Sigmoid colon (tissue), 7 donors: ENCODE data around the gene GPR158. TPM values are rescaled to one million over a fixed set of nuclear protein-coding genes. Genes with fewer than 3 reads are reported as not detected.

Source experiments
- DNase-seq: peaks from one replicate; pipeline ENCODE4 v3.0.0-alpha.2; 2019
- H3K27ac ChIP-seq, 4 donors: fragments of 200-600 bp; sonication (generic); one replicate each; pipeline ENCODE4 v1.5.1; 2016 to 2019; ENCODE audit warnings: mild to moderate bottlenecking in 1 of 4
- H3K27me3 ChIP-seq, 3 donors: fragments of 200-600 bp; sonication (generic); one replicate each; pipeline ENCODE4 v1.5.1; 2019; ENCODE audit warnings: mild to moderate bottlenecking in 1 of 3
- H3K36me3 ChIP-seq, 4 donors: fragments of 200-600 bp; sonication (generic); one replicate each; pipeline ENCODE4 v1.5.1; 2016 to 2019
- H3K4me1 ChIP-seq, 4 donors: fragments of 200-600 bp; sonication (generic); one replicate each; pipeline ENCODE4 v1.5.1; 2017 to 2019
- H3K4me3 ChIP-seq, 4 donors: fragments of 200-600 bp; sonication (generic); one replicate each; pipeline ENCODE4 v1.5.1; 2017 to 2019; ENCODE audit warnings: mild to moderate bottlenecking in 2 of 4, moderate library complexity in 1 of 4
- H3K9me3 ChIP-seq, 4 donors: fragments of 200-600 bp in 3 of 4; sonication (generic) in 3 of 4; one replicate each; pipeline versions ENCODE4 v1.5.1 to v1.6.1; 2013 to 2019
- EP300 ChIP-seq, 4 donors: sonication (generic); formaldehyde crosslinking; IDR thresholded peaks; one replicate each; pipeline ENCODE4 v1.6.1; 2017; ENCODE audit warnings: antibody characterized with exemption in 4 of 4
- POLR2A ChIP-seq, 2 donors: fragments of 450-650 bp; IDR thresholded peaks; one replicate each; pipeline ENCODE4 v1.6.1; 2016; ENCODE audit warnings: antibody characterized with exemption in 2 of 2, mild to moderate bottlenecking in 2 of 2, moderate library complexity in 2 of 2
- POLR2AphosphoS5 ChIP-seq, 4 donors: sonication (generic); formaldehyde crosslinking; IDR thresholded peaks; one replicate each; pipeline ENCODE4 v1.6.1; 2017; ENCODE audit warnings: antibody characterized with exemption in 4 of 4
- WGBS, 2 donors: extraction: QIAGEN DNeasy Blood & Tissue Kit; methylation state at CpG; one replicate each; pipeline ENCODE4 v1.1.7; 2013; 5-methylcytosine and 5-hydroxymethylcytosine counted together
- intact Hi-C: fragments of 100-400 bp; cut with DNase I; formaldehyde crosslinking; loops from one replicate; pipeline ENCODE4 v1.15.1; 2023
- polyA plus RNA-seq, 3 donors: library from polyadenylated mRNA; stranded (reverse); fragments of 200-250 nt; gene quantifications; one replicate each; pipeline ENCODE4 v1.2.3, GENCODE V29; 2013
- total RNA-seq, 4 donors: library from RNA; depleted of rRNA; stranded (reverse); fragments of >200 nt; gene quantifications; one replicate each; pipeline ENCODE4 v1.1.0, GENCODE V29; 2016
- TF ChIP-seq, protein P1 (sequence below), 4 experiments: fragments of 450-650 bp in 3 of 4; fragments of 200-600 bp in 1 of 4; IDR thresholded peaks; one replicate each; pipeline ENCODE4 v1.5.1; 2016 to 2019; ENCODE audit warnings: antibody characterized with exemption in 4 of 4, mild to moderate bottlenecking in 3 of 4, moderate library complexity in 2 of 4
- donor health status: healthy with polysubstance abuse.
- donor health status: Bipolar disorder and iron deficiency.
- donor health status: healthy.

GPR158 gene
- total and polyA plus RNA-seq, 7 donors, result 0.16 to 1.1 (median 0.54) TPM; not detected in 2

DNA sequence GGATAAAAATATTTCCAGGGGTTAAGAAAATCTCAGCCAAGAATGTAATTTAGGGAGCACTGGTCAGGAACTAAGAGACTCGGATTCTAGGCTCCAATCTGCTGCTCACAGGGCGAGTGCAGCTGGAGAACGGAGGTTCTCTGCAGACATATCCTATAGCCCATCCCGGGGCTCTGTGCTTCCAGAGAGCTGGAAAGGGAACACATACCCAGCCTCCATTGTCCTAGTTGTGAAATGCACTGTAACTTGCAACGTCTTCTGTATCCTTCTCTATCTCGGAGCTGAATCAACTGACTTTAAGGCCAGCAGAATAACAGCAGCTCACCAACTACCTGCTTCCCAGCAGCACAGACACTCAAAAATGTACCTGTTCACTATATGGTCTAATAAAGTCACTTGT lies 408.2 kb downstream of the GPR158 start:
- TF ChIP-seq, protein P1, sequence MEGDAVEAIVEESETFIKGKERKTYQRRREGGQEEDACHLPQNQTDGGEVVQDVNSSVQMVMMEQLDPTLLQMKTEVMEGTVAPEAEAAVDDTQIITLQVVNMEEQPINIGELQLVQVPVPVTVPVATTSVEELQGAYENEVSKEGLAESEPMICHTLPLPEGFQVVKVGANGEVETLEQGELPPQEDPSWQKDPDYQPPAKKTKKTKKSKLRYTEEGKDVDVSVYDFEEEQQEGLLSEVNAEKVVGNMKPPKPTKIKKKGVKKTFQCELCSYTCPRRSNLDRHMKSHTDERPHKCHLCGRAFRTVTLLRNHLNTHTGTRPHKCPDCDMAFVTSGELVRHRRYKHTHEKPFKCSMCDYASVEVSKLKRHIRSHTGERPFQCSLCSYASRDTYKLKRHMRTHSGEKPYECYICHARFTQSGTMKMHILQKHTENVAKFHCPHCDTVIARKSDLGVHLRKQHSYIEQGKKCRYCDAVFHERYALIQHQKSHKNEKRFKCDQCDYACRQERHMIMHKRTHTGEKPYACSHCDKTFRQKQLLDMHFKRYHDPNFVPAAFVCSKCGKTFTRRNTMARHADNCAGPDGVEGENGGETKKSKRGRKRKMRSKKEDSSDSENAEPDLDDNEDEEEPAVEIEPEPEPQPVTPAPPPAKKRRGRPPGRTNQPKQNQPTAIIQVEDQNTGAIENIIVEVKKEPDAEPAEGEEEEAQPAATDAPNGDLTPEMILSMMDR (IDR thresholded peaks at IDR 0.05), result no peak
- TF ChIP-seq POLR2A (IDR thresholded peaks at IDR 0.05) (no peak), EP300 (IDR thresholded peaks at IDR 0.05) (no peak), POLR2AphosphoS5 (IDR thresholded peaks at IDR 0.05) (no peak)
- Histone ChIP-seq H3K9me3 (no peaks in the 10 kb centered on the region), H3K36me3 (no peaks in the 10 kb centered on the region), H3K27ac (no peak overlapping the region), H3K27me3 (no peaks in the 10 kb centered on the region), H3K4me1 (no peaks in the 10 kb centered on the region), H3K4me3 (no peak overlapping the region)
- intact Hi-C loops, result no loop called here
- no peak for DNase-seq
- WGBS, 2 donors, result 78 to 83% methylated on average over 6 of the region's 6 CpGs

DNA sequence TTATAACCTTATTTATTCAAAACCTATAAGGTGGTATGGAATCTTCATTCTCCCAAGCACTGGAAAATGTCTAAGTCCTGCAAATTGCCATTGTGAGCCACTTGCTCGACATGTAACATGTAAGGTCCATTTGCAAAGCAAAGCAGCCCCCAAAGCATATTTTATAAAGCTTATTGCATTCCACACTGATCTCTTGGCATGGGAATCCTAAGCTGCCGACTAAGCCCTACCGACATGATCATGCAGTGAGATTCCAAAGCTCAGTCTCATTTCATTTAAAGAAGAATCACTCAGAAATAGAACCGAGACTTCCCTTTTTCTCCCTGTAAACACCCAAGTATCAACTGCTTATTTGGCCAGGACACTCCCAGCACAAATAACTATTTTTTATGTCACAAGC lies 425.9 kb downstream of the GPR158 start:
- TF ChIP-seq, protein P1 (IDR thresholded peaks at IDR 0.05), result no peak
- TF ChIP-seq POLR2AphosphoS5 (IDR thresholded peaks at IDR 0.05) (no peak), POLR2A (IDR thresholded peaks at IDR 0.05) (no peak), EP300 (IDR thresholded peaks at IDR 0.05) (no peak)
- Histone ChIP-seq H3K4me3 (no peak overlapping the region), H3K27ac (no peak overlapping the region), H3K36me3 (no peaks in the 10 kb centered on the region), H3K27me3 (no peaks in the 10 kb centered on the region), H3K9me3 (no peaks in the 10 kb centered on the region), H3K4me1 (no peaks in the 10 kb centered on the region)
- 64 to 67% methylated on average over 4 of the region's 4 CpGs for whole genome bisulfite sequencing, 2 donors
- intact Hi-C loops, result no loop called here
- DNase-seq, result no peak

DNA sequence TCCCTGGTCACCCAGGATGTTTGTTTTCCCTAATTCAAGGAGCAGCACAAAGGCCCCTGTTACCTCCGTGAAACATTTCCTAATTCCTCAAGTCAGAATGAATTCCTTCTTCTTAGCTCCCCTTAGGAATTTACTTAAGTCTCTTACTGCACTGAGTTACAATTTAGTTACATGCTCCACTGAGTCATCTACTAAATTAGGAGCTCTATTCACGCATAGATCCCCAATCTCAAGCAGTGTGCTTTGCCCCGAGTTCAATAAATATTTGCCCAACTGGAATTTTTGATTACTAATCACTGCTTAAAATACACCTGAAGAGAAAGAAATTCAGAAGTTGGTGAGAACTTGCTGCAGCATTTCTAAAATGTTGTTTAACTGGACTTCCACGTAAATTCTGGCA lies 429.8 kb downstream of the GPR158 start:
- no peak for DNase-seq
- H3K27ac ChIP-seq, result no peak overlapping the region
- H3K27me3 ChIP-seq, result no peaks in the 10 kb centered on the region
- no peaks in the 10 kb centered on the region for H3K4me1 ChIP-seq
- no peak for TF ChIP-seq POLR2AphosphoS5 (IDR thresholded peaks at IDR 0.05)
- TF ChIP-seq, protein P1 (IDR thresholded peaks at IDR 0.05), result no peak
- no peak for TF ChIP-seq POLR2A (IDR thresholded peaks at IDR 0.05)
- no peak for TF ChIP-seq EP300 (IDR thresholded peaks at IDR 0.05)
- H3K9me3 ChIP-seq, result no peaks in the 10 kb centered on the region
- no peaks in the 10 kb centered on the region for H3K36me3 ChIP-seq
- no peak overlapping the region for H3K4me3 ChIP-seq
- WGBS, 2 donors, result 29 to 69% methylated on average over 4 of the region's 4 CpGs
- intact Hi-C loops, result no loop called here

DNA sequence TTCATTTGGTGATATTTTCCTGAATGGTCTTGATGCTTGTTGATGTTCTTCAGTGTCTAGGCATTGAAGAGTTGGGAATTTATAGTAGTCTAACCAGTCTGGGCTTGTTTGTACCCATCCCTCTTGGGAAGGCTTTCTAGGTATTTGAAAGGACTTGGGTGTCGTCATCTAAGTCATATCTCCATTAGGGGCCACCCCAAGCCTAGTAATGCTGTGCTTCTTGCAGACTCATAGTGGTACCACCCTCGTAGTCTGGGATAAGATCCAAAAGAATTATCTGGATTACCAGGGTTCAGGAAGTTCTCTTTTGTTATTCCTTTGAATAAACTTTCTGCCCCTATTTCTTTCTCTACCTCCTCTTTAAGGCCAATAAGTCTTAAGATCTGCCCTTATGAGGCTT lies 439.9 kb downstream of the GPR158 start:
- no peaks in the 10 kb centered on the region for H3K4me1 ChIP-seq
- H3K27me3 ChIP-seq, result no peaks in the 10 kb centered on the region
- no peak overlapping the region for H3K27ac ChIP-seq
- H3K36me3 ChIP-seq, result no peaks in the 10 kb centered on the region
- TF ChIP-seq POLR2A (IDR thresholded peaks at IDR 0.05) (no peak), POLR2AphosphoS5 (IDR thresholded peaks at IDR 0.05) (no peak), EP300 (IDR thresholded peaks at IDR 0.05) (no peak)
- TF ChIP-seq, protein P1 (IDR thresholded peaks at IDR 0.05), result no peak
- no peak overlapping the region for H3K4me3 ChIP-seq
- H3K9me3 ChIP-seq, result no peaks in the 10 kb centered on the region
- WGBS, 2 donors, result 60 to 77% methylated on average over 2 of the region's 2 CpGs
- DNase-seq, result no peak
- intact Hi-C loops, result no loop called here

DNA sequence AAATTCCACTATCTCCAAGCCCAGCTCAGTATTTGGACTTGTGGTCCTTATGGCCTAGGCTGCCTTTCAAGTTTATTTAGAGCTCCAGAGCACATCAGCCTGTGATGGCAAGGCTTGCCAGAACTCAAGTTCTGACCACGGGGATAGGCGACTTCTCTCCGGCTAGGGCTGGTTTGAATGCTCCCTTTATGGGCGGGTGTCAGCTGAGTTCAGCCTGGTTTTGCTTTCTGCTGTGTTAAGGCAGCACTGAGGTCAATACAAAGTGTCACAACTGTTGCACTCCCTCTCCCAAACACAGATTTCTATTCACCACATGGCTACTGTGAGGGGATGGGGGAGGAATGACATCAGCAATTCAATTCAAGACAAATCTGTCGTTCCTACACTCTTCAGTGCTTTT lies 441.1 kb downstream of the GPR158 start:
- H3K27ac ChIP-seq, result no peak overlapping the region
- no peak overlapping the region for H3K4me3 ChIP-seq
- 83 to 91% methylated on average over 5 of the region's 5 CpGs for WGBS, 2 donors
- DNase-seq, result no peak
- no peak for TF ChIP-seq POLR2AphosphoS5 (IDR thresholded peaks at IDR 0.05)
- TF ChIP-seq, protein P1 (IDR thresholded peaks at IDR 0.05), result no peak
- TF ChIP-seq EP300 (IDR thresholded peaks at IDR 0.05), result no peak
- no peak for TF ChIP-seq POLR2A (IDR thresholded peaks at IDR 0.05)
- intact Hi-C loops, result no loop called here
- H3K9me3 ChIP-seq, result no peaks in the 10 kb centered on the region
- H3K27me3 ChIP-seq, result no peaks in the 10 kb centered on the region
- H3K4me1 ChIP-seq, result no peaks in the 10 kb centered on the region
- H3K36me3 ChIP-seq, result no peaks in the 10 kb centered on the region
